ENCODE results near the gene CCDC85C.
A peak's percentile ranks its signal among the peaks of the same experiment; 100 is the strongest.
"Not testable (repeated sequence)": the region's sequence is repeated elsewhere in the genome, so short reads cannot be mapped to it uniquely, and the experiment has no call there.

Gene CCDC85C

DNA sequence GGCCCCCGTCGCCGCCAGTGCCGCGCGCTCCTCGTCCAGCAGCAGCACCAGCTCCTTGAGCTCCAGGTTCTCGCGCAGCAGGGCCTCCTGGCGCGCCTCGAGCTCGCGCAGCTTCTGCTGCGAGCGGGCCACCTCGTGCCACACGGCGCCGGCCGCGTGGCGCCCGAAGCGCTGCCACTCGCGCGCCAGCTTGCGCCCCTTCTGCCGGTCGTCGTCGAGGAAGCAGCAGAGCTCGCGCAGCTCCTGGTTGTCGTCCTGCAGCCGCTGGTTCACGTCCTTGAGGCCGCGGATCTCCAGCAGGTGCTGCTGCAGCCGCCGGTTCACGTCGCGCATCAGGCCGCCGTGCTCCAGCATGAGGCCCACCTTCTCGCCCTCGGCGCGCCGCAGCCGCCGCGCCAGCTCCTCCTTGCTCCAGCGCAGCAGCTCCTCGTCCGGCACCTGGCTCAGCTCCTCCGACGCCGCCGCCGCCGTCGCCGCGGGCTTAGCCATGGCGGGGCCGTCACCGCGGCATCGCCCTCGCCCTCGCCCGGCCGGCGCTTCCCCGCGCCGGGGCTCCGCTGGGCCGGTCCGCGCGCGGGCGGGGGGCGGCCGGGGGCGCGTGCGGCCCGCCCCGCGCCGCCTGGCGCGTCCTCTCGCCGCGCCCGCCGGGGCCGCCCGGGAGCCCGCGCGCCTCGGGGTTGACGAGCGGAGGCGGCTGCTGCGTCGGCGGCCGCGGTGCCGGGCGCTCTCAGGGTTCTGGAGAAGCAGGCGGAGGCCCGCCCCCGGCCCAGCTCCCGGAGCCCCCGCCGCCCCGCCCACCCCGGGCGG lies at the start of gene CCDC85C:
Gene CCDC85C, minus strand, starts transcription at position 737 of the 807 bp plus-strand sequence. Its CDS starts 248 bp downstream, at position 489.
- DNase-seq, result peak in 26 of 42 donors; percentile 20 to 63 (median 39)
- intact Hi-C loops (cut with DNase I), result loop anchor here (5.0 kb wide), 1 partner anchor 41 kb away; no protein-coding TSS in a partner anchor

DNA sequence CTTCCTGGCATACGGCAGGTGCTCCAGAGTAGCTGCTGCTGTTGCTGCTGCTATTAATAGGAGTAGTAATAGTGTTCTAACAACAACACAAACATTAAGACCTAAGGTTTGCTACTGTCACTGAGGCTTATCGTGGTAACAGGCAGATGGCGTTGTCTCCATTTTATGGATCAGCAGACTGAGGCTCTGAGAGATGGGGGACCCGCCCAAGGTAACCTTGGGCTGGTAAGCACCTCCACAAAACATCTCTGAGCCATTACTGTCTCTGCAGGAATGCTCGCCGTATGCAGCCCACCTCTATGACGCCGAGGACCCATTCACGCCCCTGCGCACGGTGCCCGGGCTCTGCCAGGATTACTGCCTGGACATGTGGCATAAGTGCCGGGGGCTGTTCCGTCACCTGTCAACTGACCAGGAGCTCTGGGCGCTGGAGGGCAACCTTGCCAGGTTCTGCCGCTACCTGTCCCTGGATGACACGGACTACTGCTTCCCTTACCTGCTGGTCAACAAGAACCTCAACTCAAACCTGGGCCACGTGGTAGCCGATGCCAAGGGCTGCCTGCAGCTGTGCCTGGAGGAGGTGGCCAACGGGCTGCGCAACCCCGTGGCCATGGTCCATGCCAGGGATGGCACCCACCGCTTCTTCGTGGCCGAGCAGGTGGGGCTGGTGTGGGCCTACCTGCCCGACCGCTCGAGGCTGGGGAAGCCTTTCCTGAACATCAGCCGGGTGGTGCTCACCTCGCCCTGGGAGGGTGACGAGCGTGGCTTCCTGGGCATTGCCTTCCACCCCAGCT lies 48.1 kb upstream of the CCDC85C start:
- intact Hi-C loops (cut with DNase I), result no loop called here
- no peak for DNase-seq

DNA sequence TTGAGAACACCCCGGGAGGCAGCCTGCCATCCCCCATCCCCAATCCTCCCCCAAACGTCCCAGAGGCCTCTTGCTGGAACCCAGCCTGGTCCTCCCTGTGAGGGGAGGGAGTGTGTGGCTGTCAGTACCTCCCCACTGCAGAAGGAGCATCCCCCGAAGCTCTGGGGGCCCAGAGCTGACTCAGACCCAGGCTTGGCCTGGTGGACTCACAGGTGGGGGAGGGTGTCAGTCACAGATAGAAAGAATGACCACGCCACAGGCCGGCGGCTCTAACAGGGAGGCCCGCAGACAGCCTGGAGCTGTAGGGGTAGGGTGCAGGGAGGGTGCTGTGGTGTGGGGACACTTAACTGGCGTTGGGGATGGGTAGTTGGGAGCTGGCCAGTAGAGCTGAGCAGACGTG lies 46.2 kb upstream of the CCDC85C start:
- intact Hi-C loops (cut with DNase I), result no loop called here
- no peak for DNase-seq

DNA sequence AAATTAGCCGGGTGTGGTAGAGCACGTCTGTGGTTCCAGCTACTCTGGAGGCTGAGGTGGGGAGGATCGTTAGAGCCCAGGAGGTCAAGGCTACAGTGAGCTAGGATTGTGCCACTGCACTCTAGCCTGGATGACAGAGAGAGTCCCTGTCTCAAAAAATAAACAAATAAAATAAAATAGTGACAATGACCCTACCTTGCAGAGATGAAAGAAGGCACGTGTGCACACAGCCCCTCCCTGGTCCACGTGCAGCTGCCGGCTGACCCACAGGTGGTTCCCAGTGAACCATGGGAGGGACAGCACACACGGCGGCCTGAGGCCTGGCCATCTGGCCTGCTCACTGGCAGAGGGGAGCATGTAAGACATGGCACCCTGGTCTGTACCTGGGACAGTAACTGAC lies 45.6 kb upstream of the CCDC85C start:
- intact Hi-C loops (cut with DNase I), result no loop called here
- DNase-seq, result no peak

DNA sequence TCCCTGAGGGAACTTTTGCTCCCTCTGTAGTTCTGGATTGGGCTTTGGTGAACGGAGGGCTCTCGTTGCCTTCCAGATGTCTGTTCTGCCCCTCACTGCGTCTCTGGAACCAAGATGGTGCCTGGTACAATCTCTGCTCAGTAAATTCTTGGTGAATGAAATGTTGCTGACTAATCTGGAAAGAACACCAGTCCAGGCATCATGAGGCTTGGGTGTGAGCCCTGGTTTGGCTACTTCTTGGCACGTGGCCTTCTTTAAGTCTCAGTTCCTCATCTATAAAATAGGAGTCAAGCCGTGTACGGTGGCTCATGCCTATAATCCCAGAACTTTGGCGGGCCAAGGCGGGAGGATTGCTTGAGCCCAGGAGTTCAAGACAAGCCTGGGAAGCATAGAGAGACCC lies 45.2 kb upstream of the CCDC85C start:
- intact Hi-C loops (cut with DNase I), result no loop called here
- no peak for DNase-seq

DNA sequence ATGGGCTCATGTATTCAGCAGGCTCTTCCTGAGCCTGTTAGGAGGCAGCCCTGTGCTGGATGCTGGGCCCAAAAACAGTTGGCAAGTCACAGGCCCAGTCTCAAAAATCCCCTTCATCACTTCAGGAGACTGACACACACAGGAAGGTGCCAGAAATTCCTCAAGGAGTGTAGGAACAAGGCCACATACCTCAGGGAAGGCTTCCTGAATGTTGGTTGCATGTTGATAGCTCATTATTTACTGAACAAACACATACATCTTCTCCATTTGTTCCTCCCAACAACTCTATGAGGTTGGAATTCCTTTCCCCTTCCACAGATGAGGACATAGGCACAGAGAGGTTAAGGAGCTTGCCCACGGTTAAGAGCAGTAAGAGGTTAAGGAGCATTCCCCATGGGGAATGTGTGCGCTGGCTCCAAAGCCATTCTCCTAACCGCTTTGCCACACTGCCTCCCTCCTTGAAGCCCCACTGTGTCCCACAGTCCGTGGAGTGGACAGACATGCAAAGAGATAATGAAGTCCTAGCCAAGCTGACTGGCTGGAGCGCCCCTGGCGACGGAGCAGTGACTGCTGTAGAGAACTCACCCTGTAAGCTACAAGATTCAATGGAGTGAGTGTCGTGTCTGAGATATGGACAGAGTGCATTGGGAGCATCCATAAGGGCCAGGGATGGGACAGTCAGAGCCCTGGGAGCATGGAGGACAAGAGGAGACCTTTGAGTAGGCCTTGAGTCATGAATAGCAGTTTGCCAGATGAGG lies 44.2 kb upstream of the CCDC85C start:
- DNase-seq, result no peak
- intact Hi-C loops (cut with DNase I), result no loop called here

DNA sequence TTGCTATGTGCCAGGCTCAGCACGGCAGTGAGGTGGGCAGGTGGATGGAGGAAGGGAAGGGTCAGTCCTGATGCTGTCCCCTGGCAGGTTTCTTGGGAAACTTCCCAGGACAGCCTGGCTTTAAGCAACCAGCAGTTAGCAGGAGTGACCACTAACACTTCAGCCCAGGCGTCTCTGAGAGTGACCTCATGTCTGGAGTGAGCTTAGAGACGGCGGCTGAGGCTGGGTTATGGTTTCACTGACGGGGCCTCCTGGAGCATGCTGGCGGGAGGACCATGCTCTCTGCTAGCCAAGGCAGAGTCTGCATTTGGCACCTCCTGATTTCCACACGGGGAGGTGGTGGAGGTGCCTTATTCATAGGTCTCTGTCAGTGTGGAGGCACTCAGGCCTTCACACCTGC lies 43.4 kb upstream of the CCDC85C start:
- no peak for DNase-seq
- intact Hi-C loops (cut with DNase I), result no loop called here

DNA sequence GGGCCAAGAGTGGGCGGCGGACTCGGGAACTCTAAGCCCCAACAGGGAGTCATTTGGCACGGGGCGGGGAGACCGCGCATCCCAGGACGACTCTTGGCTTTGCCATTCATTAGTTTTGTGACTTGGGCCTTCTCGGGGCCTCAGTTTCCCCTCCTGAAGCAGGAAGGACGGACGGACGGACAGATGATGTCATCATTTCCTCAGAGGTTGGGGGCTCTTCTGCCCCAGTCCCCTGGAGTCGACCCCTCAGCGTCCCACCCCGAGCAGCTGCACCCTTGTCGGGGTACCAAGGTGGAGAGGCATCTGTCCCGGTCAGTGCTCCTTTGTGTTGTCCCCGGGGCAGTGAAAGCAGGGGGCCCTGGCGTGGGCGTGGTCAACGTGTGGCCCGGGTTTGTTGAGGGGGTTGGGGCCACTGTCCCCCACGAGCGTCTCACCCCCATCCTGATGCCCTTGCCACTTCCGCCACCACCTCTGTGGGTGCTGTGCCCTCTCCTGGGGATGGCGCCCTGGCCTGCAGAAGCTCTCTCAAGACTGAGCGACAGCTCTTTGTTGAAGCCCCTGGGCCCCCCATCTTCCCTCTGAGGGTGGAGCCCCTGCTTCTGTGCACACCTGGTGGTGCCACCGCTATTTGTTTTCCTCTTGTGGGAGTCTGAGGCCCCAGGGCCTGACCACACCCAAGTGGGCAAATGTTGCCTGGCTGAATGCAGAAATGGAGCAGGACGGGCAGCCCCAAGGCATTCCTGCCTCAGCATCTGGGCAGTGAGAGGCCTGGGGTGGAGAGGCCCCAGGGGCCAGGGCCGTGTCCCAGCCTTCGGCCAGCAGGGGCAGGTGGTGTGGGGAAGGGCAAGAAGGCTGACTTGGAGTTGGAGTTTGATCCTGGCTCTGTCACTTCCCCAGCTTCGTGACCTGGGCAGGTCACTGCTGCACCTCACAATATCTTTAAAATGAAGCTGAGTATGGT lies 41.8 kb upstream of the CCDC85C start:
- intact Hi-C loops (cut with DNase I), result no loop called here

DNA sequence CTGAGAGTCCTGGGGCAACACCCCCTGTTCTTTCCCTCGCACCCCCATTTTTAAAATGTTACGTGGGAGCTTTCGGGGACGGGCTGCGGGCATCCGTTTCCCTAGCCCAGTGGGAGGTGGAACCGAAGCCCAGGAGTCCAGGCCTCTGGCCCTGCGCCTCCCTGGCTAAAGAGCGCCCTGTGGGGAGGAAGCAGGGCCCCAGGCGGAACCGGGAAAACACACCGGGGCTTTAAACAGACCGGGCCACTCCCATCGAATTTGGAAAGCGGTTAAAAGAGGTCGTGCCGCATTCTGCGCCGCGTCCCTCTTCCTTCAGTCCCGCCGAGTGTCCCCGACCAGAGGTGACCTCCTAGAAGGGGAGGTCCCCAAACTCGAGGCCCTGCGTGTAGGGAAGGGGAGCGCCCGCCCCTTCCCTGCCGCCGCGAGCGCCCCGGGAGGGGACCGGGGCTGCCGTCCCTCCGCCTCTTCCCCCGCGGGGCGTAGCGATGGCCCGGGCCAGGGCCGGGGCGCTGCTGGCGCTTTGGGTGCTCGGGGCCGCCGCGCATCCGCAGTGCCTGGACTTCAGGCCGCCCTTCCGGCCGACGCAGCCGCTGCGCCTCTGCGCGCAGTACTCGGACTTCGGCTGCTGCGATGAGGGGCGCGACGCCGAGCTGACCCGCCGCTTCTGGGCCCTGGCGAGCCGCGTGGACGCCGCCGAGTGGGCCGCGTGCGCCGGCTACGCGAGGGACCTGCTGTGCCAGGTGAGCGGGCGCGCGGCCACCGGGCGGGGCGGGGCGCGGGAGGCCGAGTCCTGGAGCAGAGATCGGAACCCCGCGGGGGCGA lies 40.9 kb upstream of the CCDC85C start, which contains the start of gene HHIPL1:
Gene HHIPL1, plus strand, starts transcription at position 407 of the 822 bp plus-strand sequence. Its CDS starts 79 bp downstream, at position 486.
- intact Hi-C loops (cut with DNase I), result no loop called here
- DNase-seq, result peak in 8 of 42 donors; percentile 10 to 58 (median 33)

More for the DNA sequence above, 41.8 kb upstream of the CCDC85C start:
- DNase-seq, result peak in 1 of 42 donors; percentile 18

DNA sequence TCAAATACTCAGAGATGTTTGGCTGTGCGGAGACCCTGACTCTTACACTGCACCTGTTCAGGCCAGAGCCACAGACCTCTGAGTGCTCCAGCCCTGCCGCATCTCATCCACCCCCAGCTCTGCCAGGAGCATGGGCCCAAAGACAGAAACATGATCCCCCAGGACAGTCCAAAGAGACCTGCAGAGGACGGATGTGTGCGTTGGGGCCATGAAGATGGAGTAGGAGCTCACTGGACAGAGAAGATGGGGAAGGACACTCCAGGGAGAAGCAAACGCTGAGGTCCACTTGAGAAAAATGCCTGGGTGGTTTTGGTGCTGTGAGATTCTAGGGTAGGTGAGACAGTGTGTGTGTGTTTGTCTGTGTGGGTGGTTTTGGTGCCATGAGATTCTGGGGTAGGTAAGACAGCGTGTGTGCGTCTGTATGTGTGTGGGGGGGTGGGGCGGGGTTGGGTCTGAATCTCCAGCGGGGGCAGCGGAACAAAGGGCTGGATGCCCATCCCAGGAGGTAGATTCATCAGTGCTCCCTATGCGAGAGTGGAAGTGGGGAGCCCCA lies 40.1 kb upstream of the CCDC85C start:
- intact Hi-C loops (cut with DNase I), result no loop called here
- no peak for DNase-seq

DNA sequence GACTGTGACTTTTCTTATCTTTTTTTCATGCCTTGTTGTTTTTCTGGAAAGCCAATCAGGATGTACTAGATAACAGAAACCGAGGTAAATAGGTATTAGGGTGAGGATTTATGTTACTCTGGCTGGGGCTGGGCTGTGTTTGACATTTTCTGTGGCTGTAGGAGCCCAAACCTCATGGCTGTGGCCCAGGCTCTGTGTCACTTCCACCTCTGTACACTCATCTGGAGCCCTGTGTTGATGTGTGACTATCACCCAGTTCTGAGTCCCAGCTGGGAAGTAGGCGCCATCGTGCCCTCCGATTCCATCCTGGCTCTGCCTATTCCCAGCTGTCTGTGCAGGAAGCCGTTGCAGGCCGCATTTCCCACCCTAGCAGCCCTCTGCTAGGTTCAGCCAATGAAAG lies 39.3 kb upstream of the CCDC85C start:
- intact Hi-C loops (cut with DNase I), result no loop called here
- DNase-seq, result no peak

DNA sequence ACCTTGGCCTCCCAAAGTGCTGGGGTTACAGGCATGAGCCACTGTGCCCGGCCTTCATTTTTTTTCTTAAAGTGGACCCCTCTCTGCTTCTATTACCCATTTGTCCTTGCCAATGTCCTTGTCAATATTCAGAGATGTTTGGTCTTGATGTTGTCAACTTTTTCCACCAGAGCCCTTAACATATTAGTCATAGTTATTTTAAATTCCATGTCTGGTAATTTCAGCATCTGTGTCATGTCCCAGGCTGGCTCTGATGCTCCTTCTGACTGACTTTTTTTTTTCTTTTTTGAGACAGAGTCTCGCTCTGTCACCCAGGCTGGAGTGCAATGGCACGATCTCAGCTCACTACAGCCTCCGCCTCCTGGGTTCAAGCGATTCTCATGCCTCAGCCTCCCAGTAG lies 38.8 kb upstream of the CCDC85C start:
- intact Hi-C loops (cut with DNase I); DNase-seq: not testable (repeated sequence)

DNA sequence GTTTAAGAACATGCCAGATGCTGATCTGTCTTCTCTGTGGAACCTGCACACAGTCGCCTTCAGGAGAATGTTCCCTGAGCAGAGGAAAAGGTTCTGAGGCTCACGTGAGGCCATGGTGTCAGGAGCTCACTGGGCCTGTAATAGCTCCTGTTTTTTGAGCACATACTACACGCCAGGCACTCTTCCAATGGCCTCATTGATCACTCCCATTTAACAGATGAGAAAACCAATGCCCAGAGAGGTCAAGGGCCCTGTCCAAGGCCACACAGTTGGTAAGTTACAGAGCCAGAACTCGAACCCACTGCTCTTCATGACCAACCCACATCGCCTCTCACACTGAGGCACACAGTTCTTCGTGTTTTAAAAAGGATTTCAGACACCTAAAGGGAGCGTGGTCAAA lies 33.6 kb upstream of the CCDC85C start:
- DNase-seq, result no peak
- intact Hi-C loops (cut with DNase I), result no loop called here

DNA sequence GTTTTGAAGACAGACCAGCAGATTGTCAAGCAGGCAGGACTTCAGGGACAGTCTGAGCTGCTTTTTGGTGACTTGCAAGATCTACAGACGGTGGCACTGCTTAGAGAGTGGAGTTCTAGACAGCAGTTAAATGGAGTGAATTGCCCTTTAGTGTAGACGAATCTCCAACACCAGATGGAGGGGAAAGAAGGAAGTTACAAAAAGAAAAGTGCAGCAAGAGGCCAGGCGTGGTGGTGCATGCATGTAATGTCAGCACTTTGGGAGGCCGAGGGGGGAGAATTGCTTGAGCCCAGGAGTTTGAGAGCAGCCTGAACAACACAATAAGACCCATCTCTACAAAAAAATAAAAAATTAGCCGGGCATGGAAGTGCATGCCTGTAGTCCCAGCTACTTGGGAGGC lies 32.5 kb upstream of the CCDC85C start:
- intact Hi-C loops (cut with DNase I), result no loop called here

DNA sequence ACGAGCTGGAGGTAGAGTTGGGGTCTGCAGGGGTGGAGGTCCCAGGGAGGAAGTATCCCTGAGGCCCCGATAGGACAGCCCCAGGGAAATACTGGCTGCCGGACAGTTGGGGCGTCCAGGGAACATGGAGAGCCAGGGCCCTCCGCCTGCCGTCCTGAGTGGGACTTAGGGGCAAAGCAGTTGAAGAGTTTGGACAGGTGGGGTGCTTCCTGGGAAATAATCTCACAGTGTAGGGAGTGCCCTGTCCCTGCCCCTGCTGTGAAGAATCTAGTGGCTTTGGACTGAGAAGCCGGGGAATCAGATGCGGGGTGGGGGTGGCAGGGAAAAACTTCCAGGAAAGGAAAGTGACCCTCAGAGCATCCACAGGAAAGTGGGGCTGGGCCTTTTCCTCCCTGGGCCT lies 31.1 kb upstream of the CCDC85C start:
- intact Hi-C loops (cut with DNase I), result no loop called here
- DNase-seq, result no peak

More for the DNA sequence above, 32.5 kb upstream of the CCDC85C start:
- no peak for DNase-seq

DNA sequence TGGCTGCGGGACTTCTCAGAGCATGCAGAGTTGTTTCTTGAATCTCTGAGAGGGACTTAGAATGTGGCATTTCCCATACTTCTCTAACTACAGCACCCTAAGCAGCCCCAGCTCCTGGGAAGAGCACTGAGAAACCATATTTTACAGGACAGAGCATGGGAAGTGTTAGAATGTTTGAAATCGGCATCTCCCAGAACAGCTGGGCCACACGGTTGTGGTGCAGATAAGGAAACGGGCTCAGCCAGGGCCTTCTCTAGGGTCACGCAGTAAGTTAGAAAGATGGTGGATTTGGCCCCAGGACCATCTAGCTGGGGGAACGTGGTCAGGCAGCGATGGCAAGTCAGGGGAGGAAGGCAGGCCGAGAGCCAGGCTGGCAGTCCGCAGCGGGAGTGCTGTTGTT lies 30.4 kb upstream of the CCDC85C start:
- DNase-seq, result no peak
- intact Hi-C loops (cut with DNase I), result no loop called here

DNA sequence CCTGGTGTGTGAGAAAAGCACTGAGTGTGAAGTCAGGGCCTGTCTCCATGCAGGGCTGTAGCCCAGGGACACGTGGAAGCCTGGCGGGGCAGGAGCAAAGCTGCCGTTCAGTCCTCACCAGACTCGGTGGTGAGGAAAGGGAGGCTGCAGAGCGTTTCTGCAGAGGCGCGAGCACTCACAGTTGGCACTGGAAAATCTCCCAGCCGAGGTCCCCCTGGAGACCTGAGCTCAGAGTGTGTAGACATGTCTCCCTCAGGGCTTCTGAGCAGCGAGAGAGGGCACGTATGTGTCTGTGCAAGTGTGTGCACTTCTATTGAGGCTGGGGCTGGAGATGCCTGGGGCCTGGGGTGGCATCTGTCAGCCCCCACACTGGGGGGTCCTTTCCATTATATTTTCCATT lies 29.9 kb upstream of the CCDC85C start:
- no peak for DNase-seq
- intact Hi-C loops (cut with DNase I), result no loop called here

Data from head of caudate nucleus (tissue), 42 donors.